K562 (cell line): ENCODE results near the gene CAPZB. TPM values are rescaled to one million over a fixed set of nuclear protein-coding genes. Genes with fewer than 3 reads are reported as not detected.

Experiments used
- ARID3B ChIP-seq: fragments of 250-450 bp; sonication (Bioruptor Pico); IDR thresholded peaks from 2 replicates; pipeline ENCODE4 v1.4.0; 2020; ENCODE audit warnings: borderline replicate concordance
- CTCF ChIP-seq, 3 experiments: IDR thresholded peaks in 2 of 3; conservative IDR thresholded peaks in 1 of 3; 2 replicates each; pipeline ENCODE4 v1.5.1; 2011 to 2012; ENCODE audit warnings: low read length in 3 of 3, mild to moderate bottlenecking in 3 of 3, control low read depth in 2 of 3, improper control_type of control experiment in 1 of 3, inconsistent platforms in 1 of 3, low read depth in 1 of 3, mixed read lengths in 1 of 3, moderate library complexity in 1 of 3; ENCODE audit not compliant: insufficient read depth in 2 of 3
- DLX4 ChIP-seq: fragments of 250-450 bp; sonication (Bioruptor Pico); IDR thresholded peaks from 2 replicates; pipeline ENCODE4 v1.6.1; 2021; ENCODE audit warnings: mild to moderate bottlenecking
- EP300 ChIP-seq: IDR thresholded peaks from 2 replicates; pipeline ENCODE4 v1.6.1; 2012; ENCODE audit warnings: low read length, improper control_type of control experiment
- ETV5 ChIP-seq: sonication (generic); formaldehyde crosslinking; IDR thresholded peaks from 2 replicates; pipeline ENCODE4 v1.4.0; 2020; ENCODE audit warnings: low read depth, mild to moderate bottlenecking, missing genetic modification reagents
- GTF2E2 ChIP-seq: fragments of 200-800 bp; sonication (Bioruptor generic); IDR thresholded peaks from 2 replicates; pipeline ENCODE4 v1.6.1; 2016; ENCODE audit warnings: missing genetic modification characterization, missing compliant biosample characterization
- RAD21 ChIP-seq, 2 experiments: fragments of 250-450 bp in 1 of 2; fragments of 450-650 bp in 1 of 2; sonication (Bioruptor Pico) in 1 of 2; formaldehyde crosslinking in 1 of 2; IDR thresholded peaks in 1 of 2; conservative IDR thresholded peaks in 1 of 2; 2 replicates each; pipeline versions ENCODE4 v1.4.0 to v1.8.0; 2020 to 2022; ENCODE audit warnings: mild to moderate bottlenecking in 2 of 2, moderate library complexity in 1 of 2
- ZBTB12 ChIP-seq: fragments of 250-450 bp; sonication (Bioruptor Pico); IDR thresholded peaks from 2 replicates; pipeline ENCODE4 v1.4.0; 2020
- ZBTB33 ChIP-seq: sonication (generic); formaldehyde crosslinking; IDR thresholded peaks from 2 replicates; pipeline ENCODE4 v1.8.1; 2023; ENCODE audit warnings: mild to moderate bottlenecking, missing genetic modification reagents
- polyA plus RNA-seq, 8 experiments: library from polyadenylated mRNA; depleted of rRNA in 4 of 8; stranded (reverse) in 5 of 8; unstranded in 3 of 8; fragments of >200 nt; fragmentation: Nextera tagmentation in 2 of 8; fragmentation: Illumina TruSeq in 1 of 8; extraction: Ambion mirVana in 2 of 8; extraction: Trizol in 1 of 8; gene quantifications; 2 replicates each; pipeline versions ENCODE4 v1.2.1 to v1.2.3, GENCODE V29; 2011 to 2014; ENCODE audit warnings: inconsistent platforms in 1 of 8, missing spikeins in 1 of 8
- total RNA-seq, 7 experiments: library from RNA; depleted of rRNA in 6 of 7; stranded (reverse); fragments of >200 nt in 6 of 7; fragmentation: Illumina TruSeq in 2 of 7; extraction: Trizol in 2 of 7; gene quantifications; 2 replicates each; pipeline versions ENCODE4 v1.2.1 to v1.2.3, GENCODE V29; 2011 to 2021; ENCODE audit warnings: low replicate concordance in 1 of 7

CAPZB gene
- total and polyA plus RNA-seq, 9 of the 15 experiments (the other 6 are each of a cell fraction or from before 2014, with no cell fraction given), result 57.6 to 297 (median 125) TPM

- TF ChIP-seq ZBTB33 (peak; percentile 99), ARID3B (CRISPR knock-in tag) (no peak), ETV5 (CRISPR knock-in tag) (0 out of 2 replicates have a peak, but pooled peaks have one; percentile 19), CTCF (IDR thresholded peaks at IDR 0.05 in 2 of 3, conservative IDR thresholded peaks at IDR 0.05 in 1 of 3; ENCODE audit: insufficient read depth in 2 of 3, low read depth in 1 of 3, low read length in 3 of 3) (peak; percentile 35 to 79 (median 54); a peak in 5 of 6 replicates), RAD21 (CRISPR knock-in tag; conservative IDR thresholded peaks at IDR 0.05 in 1 of 2, IDR thresholded peaks at IDR 0.05 in 1 of 2) (peak in 1 of 2 experiments; percentile 44; a peak in 2 of 4 replicates), GTF2E2 (tag) (no peak), ZBTB12 (CRISPR knock-in tag) (no peak), EP300 (no peak), DLX4 (CRISPR knock-in tag) (no peak)
Measured at GRCh38 chr1:19405195-19405760, 80.1 kb downstream of the CAPZB start (continued).
